Kidney epithelial cell (primary cell): ENCODE data around the gene MYO1B. TPM values are rescaled to one million over a fixed set of nuclear protein-coding genes. Genes with fewer than 3 reads are reported as not detected.

ENCODE experiments used
- DNase-seq: peaks from one replicate; pipeline ENCODE4 v3.0.0-alpha.2; 2010; ENCODE audit warnings: low read depth
- H3K27me3 ChIP-seq: 2 replicates; pipeline ENCODE4 v1.6.0; 2011; ENCODE audit warnings: low read length; ENCODE audit not compliant: control insufficient read depth, insufficient read depth
- H3K36me3 ChIP-seq: 2 replicates; pipeline ENCODE4 v1.5.1; 2011; ENCODE audit warnings: low read length; ENCODE audit not compliant: control insufficient read depth, insufficient read depth
- H3K4me3 ChIP-seq: 2 replicates; pipeline ENCODE4 v1.5.1; 2011; ENCODE audit warnings: low read depth, mild to moderate bottlenecking, control low read depth, low read length
- total RNA-seq: library from RNA; depleted of rRNA; stranded (reverse); fragments of >200 nt; gene quantifications from 2 replicates; pipeline ENCODE4 v1.2.3, GENCODE V29; 2015
- TF ChIP-seq, protein P1 (sequence below): IDR thresholded peaks from 2 replicates; pipeline ENCODE4 v1.5.1; 2011; ENCODE audit warnings: mild to moderate bottlenecking, moderate library complexity, low read length, control low read depth, inconsistent platforms; ENCODE audit not compliant: insufficient read depth, poor library complexity, severe bottlenecking

MYO1B gene
- total RNA-seq, 1 donor from 2014 or later: 62.8 TPM

DNA sequence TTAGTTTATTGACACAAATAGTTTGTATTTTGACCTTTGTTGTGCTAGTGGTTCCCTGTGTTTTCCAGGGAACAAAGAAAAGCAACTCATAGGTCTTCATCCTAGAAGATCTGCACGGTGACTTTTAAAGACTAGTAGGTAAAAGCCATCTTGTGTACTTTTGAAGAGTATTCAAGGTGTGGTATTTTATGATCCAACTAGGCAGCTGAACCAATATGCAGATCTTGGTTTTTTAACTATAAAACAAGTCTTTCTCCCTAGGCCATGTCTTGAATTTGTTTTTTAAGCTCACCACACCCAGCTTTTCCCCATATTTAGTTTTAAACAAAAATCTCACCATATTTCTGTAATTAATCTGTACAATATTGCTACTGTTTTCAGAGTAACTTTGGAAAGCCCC is 30.0 kb upstream of the MYO1B start:
- no peak overlapping the region for H3K4me3 ChIP-seq
- TF ChIP-seq, protein P1, sequence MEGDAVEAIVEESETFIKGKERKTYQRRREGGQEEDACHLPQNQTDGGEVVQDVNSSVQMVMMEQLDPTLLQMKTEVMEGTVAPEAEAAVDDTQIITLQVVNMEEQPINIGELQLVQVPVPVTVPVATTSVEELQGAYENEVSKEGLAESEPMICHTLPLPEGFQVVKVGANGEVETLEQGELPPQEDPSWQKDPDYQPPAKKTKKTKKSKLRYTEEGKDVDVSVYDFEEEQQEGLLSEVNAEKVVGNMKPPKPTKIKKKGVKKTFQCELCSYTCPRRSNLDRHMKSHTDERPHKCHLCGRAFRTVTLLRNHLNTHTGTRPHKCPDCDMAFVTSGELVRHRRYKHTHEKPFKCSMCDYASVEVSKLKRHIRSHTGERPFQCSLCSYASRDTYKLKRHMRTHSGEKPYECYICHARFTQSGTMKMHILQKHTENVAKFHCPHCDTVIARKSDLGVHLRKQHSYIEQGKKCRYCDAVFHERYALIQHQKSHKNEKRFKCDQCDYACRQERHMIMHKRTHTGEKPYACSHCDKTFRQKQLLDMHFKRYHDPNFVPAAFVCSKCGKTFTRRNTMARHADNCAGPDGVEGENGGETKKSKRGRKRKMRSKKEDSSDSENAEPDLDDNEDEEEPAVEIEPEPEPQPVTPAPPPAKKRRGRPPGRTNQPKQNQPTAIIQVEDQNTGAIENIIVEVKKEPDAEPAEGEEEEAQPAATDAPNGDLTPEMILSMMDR: no peak
- no peaks in the 10 kb centered on the region for H3K27me3 ChIP-seq

DNA sequence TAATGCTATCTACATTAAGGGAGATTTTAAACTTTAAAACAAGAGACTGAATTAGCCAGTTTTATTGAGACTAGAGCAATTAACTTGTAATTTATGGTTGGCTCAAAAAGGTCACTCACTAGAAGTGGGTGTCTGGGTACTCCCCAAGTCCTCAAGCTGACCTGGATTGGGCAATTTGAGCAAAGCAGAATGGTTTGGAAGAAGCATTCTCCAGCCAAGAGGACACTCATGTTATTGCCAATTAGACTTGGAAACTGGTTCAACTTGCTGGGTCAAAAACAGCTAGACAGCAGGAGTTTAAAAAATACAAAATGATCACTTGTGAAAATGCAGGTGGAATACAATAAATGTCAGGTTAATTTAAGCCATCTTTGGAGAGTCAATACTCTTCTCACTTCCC is 29.5 kb upstream of the MYO1B start:
- Histone ChIP-seq H3K4me3 (no peak overlapping the region), H3K27me3 (no peaks in the 10 kb centered on the region), H3K36me3 (no peaks in the 10 kb centered on the region)
- no peak for DNase-seq
- TF ChIP-seq, protein P1: no peak

More for the DNA sequence above, 30.0 kb upstream of the MYO1B start:
- DNase-seq: no peak
- H3K36me3 ChIP-seq: no peaks in the 10 kb centered on the region

DNA sequence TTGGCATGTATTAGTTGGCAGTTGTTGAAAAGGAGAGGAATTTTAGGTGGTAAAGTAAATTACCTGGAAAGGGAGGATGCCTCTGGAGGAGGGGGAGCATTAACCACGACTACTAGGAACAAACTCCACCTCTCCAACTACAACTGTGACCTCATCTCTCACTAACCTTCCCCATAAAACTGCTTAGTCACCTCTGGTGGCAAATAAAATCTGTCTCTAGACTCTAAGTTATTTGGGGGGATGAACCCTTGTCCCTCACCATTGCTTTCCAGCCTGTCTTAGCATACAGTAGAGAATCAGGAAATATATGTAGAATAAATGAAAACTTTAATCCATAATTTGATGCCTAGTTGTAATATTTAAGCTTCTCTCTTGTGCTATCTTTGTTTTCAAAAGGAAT is 27.6 kb upstream of the MYO1B start:
- DNase-seq: peak; percentile 56
- TF ChIP-seq, protein P1: no peak
- Histone ChIP-seq H3K4me3 (no peak overlapping the region), H3K27me3 (no peaks in the 10 kb centered on the region), H3K36me3 (no peaks in the 10 kb centered on the region)

DNA sequence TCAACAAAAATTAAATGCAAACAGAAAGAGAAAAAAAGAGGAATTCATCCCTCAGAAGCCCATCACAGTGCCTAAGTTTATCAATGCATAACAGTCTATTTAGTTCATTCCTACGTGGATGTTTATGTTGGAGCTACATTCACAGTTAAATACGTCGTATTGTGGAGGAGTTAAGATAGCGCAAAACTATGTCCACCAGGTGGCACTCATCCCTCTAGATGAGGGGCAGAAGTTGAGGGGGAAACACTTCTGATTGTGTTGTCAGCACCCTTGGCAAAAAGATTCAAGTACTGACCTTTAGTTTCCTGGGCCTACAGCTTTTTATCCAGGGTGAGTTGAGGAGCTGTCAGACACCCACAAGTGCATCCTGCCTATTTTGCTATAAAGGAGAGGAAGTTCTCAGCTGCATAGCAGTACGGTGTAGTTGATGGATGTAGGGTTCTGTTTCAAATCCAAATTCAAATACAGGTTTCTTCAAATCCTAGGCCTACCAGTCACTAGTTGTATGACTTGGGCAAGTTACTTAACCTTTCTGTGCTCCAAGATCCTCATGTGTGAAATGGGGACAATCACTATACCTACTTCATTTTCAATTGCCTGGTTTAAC is 26.8 kb upstream of the MYO1B start:
- no peaks in the 10 kb centered on the region for H3K36me3 ChIP-seq
- H3K27me3 ChIP-seq: no peaks in the 10 kb centered on the region
- no peak for DNase-seq
- H3K4me3 ChIP-seq: no peak overlapping the region
- TF ChIP-seq, protein P1: peak; percentile 69

DNA sequence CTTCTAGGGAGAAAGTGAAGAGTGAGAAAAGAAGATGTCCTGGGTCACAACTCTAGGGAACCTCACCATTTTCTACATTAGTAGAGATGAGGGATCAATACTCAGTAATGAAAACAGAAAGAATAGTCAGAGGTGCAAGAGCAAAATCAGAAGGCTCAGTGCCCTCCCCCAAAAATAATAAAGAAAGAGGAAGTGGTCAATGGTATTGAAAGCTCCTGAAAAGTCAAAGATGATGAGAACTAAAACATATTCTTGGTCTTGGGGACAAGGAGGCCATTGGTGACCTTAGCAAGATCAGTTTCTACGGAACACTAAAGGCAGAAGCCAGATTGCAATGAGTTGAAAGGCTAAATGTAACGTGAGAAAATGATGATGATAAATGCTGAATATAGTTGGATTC is 24.5 kb upstream of the MYO1B start:
- no peak for DNase-seq
- TF ChIP-seq, protein P1: no peak
- no peaks in the 10 kb centered on the region for H3K36me3 ChIP-seq
- H3K4me3 ChIP-seq: no peak overlapping the region
- no peaks in the 10 kb centered on the region for H3K27me3 ChIP-seq

DNA sequence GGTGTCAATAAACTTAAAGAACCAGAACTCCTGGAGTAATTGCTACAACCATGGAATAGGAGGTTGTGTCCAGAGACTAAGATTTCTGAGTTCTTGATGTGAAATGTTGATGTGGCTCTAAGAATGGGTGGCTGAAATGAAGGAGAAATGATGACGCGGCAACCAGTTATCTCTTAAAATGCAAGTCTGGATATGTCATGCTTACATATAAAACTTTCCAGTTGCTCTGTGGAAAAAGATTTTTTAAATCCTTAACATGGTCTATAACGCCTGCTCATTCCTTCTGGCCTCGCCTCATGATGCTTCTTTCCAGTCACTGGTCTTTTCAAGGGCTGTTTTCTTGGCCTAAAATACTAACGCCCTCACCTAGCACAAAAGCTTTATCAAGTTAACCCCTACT is 23.5 kb upstream of the MYO1B start:
- TF ChIP-seq, protein P1: no peak
- DNase-seq: no peak
- no peaks in the 10 kb centered on the region for H3K27me3 ChIP-seq
- no peaks in the 10 kb centered on the region for H3K36me3 ChIP-seq
- no peak overlapping the region for H3K4me3 ChIP-seq
